ENCODE results near the gene CCL3.
"Not testable (repeated sequence)": the region's sequence is repeated elsewhere in the genome, so short reads cannot be mapped to it uniquely, and the experiment has no call there.

CCL3 gene

DNA sequence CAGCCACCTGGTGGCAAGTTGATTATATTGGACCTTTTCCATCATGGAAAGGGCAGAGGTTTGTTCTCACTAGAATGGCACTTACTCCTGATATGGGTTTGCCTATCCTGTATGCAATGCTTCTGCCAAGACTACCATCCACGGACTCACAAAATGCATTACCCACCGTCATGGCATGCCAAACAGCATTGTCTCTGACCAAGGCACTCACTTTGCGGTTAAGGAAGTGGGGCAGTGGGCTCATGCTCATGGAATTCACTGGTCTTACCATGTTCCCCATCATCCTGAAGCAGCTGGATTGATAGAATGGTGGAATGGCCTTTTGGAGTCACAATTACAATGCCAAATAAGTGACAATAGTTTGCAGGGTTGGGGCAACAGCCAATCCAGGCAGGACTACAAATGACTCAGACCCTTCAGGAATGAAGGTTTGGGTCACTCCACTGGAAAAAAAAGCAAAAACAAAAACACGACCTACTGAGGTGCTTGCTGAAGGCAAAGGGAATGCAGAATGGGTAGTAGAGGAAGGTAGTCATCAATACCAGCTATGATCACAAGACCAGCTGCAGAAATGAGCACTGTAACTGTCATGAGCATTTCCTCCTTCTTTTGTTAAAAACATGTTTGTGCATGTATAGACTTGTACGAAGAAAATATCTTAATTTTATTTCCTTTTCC, 25.2 kb upstream of the CCL3 start:
- not testable (repeated sequence) for DNase-seq

DNA sequence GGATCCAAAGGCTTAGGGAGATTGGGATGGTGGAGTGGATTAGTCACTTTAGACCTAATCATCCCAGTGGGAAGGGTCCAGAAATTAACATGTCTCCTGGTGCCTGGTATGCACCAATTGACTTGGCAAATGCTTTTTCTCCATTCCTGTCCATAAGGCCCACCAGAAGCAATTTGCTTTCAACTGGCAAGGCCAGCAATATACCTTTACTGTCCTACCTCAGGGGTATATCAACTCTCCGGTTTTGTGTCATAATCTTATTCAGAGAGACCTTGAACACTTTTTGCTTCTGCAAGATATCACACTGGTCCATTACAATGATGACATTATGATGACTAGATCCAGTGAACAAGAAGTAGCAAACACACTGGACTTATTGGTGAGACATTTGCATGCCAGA, 23.2 kb upstream of the CCL3 start:
- DNase-seq, result not testable (repeated sequence)

DNA sequence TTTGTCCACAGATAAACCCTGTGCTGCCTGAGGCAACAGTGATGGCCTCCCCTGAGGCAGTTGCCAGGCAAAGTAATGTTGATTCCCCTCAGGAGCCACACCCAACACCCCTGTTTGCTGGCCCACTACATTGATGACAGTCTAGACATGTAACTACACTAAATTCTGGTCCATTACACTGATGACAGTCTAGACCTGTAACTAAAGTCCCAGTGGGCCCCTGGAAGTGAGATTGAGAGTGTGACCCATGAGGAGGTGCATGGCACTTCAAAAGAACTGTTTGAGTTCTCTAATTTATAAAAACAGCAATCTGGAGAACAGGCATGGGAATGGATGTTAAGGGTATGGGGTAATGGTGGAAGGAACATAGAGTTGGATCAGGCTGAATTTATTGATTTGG, 22.6 kb upstream of the CCL3 start:
- no peak for DNase-seq

DNA sequence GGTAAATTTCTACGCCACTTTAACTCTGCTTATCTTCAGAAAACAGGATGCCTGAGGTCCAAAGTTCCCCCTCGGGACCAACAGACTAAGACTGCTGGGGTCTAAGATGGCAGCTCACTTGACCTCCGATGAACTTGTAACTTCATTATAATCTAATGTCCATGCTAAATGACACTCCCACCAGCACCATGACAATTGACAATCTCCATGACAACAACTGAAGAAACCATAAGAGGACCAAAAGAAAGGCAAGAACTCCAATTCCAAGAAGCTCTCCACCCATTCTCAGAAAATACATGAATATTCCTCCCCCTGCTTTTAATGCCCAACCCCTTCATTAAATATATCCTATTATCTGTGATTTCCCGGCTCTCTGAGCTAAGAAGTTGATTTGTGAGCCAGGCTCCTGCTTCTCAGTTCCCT, 21.1 kb upstream of the CCL3 start:
- DNase-seq, result no peak

- not testable (repeated sequence) for DNase-seq
Measured at GRCh38 chr17:36108265-36108664, 18.3 kb upstream of the CCL3 start.

DNA sequence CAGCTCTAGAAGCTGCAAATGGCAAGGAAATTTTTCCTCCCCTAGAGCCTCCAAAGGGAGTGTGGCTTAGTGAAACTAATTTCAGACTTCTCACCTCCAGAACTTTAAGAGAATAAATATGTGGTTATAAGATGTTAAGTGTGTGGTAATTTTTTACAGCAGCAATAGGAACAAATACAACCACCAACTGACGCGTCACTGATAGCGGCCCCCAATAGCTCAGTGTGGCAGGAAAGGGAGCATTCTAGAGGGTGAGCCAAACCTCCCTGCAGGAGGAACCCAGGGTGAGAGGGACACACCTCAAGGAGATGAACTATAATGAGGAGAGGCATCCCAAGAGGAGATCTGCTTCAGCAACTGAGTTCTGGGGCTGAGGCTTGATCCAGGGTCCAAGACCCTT, 17.7 kb upstream of the CCL3 start:
- no peak for DNase-seq

- DNase-seq, result no peak
Measured at GRCh38 chr17:36106493-36106835, 16.5 kb upstream of the CCL3 start.

DNA sequence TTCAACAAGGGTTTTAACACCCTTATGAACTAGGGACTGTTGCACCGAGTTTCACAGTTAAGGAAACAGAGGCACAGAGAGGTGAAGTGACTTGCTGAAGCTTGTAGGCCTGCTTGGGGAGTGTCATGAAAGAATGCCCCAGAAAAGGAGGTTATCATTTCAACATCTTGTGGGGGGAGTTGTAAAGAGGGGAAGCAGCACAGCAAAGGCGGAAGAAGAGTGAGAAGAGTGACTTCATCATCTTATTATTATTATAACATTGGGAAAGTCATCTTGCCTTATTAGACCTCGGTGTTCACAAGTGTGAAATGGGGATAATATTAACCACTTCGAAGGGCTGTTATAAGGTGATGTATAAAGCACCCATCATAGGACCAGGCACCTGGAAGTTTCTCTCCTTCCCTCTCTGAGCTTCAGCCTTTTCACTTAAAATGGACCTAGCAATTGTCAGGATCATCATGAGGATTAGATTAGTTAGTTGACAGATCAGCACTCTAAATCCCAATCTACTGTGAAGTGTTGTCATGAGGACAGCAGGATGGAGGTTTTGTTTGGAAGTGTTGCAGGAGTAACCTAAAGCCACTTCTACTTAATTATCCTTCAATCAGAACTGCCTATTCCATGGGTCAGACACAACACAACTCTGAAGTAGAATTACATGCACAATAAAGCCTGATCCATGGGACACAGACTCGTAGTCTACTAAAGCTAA, 16.0 kb upstream of the CCL3 start:
- DNase-seq, result no peak

GRCh38 chr17:36104701-36105181, 14.8 kb upstream of the CCL3 start:
- no peak for DNase-seq

DNA sequence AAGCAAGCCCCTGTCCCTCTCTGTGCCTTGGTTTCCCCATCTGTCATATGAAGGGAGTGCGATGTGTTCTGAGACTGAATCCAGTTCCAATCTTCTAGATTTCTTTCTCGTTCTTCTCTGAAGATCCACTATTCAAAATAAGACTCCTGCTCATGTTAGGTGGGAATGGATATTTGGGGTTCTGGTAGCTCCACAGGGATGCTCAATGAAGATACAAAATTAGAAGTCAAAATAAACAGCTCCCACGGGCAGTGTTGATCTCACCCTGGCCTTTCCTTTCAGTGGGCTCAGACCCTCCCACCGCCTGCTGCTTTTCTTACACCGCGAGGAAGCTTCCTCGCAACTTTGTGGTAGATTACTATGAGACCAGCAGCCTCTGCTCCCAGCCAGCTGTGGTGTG, 14.3 kb upstream of the CCL3 start:
- DNase-seq, result not testable (repeated sequence)

GRCh38 chr17:36103401-36103975, 13.5 kb upstream of the CCL3 start, which contains the start of gene CCL4:
Gene CCL4, plus strand, starts transcription at chr17:36103827. Its CDS starts 79 bp downstream, at chr17:36103906.
- not testable (repeated sequence) for DNase-seq

GRCh38 chr17:36099004-36099403, 9.1 kb upstream of the CCL3 start:
- DNase-seq, result not testable (repeated sequence)

GRCh38 chr17:36095992-36096391, 6.0 kb upstream of the CCL3 start:
- no peak for DNase-seq

- DNase-seq, result no peak
Measured at GRCh38 chr17:36094746-36095145, 4.8 kb upstream of the CCL3 start.

- DNase-seq, result no peak
Measured at GRCh38 chr17:36094232-36094631, 4.3 kb upstream of the CCL3 start.

DNA sequence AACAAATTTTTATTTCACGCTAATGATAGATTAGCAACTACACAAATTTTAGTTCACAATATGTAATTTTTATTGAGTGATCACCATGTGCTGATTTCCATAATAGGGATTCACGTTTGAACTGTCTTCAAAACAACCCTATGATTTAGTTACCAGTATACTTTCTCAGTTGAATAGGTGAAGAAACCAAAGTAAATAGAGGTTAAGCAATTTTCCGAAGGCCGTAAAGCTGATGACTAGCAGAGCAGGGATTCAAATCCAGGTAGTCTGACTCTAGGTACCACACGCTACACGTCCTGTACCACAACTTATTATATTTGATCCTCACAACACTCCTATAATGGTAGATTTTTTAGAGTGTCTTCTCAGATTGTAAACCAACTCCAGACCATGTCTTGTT, 2.8 kb upstream of the CCL3 start:
- not testable (repeated sequence) for DNase-seq

DNA sequence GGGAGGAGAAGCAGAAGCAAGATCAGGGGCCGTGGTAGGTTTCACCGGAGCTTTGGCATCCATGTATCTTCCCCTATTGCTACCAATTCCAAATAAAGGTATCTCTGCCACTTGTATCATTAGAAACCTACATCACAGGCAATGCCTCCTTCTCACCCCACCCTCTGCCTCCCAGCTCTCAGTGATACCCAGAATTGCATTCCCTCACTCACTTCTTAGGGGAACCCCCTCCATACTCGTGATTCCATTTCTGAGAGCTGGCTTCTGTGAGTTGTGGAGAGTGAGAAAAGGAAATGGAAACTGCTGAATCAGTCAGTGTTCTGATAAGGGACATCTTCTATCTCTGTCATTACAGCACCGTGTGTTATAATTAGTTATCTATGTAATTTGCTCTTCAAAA, 2.3 kb upstream of the CCL3 start:
- no peak for DNase-seq

DNA sequence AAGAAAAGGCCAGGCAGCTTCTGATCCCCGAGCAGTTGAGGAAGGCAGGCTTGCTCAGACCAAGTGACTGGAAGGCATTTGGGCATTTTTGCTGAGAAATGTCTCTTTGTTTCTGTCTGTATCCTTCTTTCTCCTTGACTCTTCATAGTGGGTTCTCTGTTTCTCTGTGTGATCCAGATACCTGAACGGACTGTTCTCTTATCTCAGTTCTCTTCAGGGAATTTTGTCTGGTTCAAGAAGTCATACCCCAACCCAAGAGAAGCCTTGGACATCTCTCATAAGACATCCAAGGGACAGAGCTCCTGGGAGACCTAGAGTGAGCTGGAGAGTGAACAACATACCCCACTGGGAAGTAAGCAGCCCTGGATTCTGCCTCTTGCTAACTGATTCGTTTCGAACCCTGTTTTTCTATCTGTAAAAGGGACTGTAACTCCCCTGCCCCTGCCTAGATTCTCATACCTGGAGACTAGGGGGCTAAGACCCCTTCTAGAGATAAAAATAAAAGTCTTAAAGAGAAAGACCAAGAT, 541 bp downstream of the CCL3 start:
- no peak for DNase-seq

- no peak for DNase-seq
Measured at GRCh38 chr17:36088670-36089338, 1.1 kb downstream of the CCL3 start.

GRCh38 chr17:36087897-36088572, 1.9 kb downstream of the CCL3 start:
- DNase-seq, result not testable (repeated sequence)

DNA sequence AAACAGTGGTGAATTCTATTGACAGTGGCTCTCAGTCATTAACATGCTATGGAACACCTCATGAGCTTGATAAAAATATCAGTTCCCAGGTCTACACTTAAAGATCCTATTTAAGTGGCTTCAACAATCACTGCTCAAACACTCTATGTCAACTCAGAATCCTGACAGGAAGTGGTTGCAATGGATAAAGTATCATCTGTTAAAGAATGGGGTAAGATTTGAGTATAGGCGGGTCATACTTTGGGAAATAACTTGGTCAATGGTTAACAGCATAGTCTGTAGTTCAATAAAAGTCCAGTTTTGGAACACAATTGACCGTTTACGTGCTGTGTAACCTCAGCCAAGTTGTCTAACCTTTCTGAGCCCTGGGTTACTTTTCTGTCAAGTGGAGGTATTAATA, 2.5 kb downstream of the CCL3 start:
- DNase-seq, result not testable (repeated sequence)

- DNase-seq, result no peak
Measured at GRCh38 chr17:36086791-36087190, 3.2 kb downstream of the CCL3 start.

DNA sequence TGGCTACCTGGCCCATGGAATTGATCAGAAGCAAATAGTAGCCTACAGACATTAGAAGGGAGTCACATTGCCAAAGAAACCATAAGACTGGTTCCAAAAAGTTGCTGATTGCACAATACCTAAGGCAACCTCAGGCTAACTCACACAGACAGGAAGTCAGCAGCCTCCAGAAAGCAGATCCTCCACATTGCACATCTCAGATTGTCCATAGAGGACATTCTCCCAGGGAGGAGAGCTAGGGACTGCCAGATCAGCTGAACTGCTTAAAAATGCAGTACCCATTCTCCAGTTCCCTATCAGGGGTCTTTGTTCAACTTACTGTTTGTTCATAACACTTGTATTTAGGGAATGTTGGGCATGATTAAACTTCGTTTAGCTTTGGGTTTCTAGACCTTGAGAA, 4.2 kb downstream of the CCL3 start:
- DNase-seq, result no peak

Data from left hindlimb (tissue), 1 donor.